ENCODE measurements around the gene CLVS2.

Gene CLVS2, protein sequence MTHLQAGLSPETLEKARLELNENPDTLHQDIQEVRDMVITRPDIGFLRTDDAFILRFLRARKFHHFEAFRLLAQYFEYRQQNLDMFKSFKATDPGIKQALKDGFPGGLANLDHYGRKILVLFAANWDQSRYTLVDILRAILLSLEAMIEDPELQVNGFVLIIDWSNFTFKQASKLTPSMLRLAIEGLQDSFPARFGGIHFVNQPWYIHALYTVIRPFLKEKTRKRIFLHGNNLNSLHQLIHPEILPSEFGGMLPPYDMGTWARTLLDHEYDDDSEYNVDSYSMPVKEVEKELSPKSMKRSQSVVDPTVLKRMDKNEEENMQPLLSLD

DNA sequence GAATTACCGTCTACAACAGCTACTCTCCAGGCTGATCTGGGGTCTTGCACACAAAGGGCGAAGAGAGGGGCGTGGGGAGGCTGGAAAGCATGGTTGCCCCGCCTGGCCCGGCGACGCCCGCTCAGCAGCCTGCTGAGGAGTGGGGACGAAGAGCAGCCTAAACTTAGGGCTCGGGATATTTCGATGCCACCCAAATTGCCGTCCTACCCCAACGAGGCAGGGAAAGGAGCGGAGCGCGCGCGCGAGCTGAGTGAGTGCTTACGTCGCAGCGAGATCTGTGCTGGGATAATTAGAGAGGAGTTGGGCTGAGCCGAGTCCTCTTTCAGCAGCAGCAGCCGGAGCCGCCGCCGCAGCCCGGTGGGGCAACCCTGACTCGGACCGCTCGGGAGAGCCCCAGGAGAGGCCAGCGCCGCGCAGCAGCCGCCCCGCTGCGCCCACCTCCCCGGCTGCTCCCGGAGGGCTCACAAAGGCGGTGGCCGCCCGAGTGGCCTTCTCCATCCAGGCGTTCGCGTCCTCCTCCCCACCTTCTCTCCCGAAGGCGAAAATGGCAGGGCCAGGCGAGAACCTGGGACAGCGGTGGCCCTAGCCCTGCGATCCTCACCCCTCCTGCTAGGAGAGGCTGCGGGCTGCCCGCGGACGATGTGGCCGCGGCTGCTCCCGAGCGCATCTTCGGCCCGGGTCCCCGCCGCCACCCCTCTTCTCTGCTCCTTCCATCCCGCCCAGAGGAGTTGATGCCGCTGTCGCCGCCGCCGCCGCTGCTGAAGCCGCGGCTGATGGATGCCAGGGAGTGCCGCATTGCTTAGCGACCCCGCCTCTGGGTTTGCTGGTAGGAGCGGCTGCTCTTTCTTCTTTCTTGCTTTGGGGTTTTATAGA is at the start of gene CLVS2:
CLVS2 (plus strand) TSS at position 315 of the 873 bp plus-strand sequence. CDS start 1,543 bp downstream, outside the sequence.
- no peak for DNase-seq (ENCODE audit: low read depth)

DNA sequence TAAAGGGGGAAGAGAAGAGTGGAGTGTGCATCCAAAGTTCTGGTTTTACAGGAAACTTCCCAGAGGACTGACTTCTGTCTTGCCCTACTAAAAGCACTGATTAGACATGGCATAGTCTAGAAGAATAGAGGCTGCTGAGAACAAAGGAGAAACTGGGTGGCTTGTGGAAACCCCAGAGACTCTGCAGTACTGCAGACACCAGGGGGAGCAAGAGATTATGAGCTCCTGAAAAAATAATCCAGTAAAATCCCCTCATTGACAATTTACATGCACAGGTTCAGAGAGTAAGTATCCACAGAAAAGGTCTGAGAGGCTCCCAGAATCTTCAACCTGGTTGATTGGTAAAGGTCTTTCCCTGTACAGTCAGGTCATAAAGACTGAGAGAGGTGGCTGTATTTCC is 48.7 kb upstream of the CLVS2 start:
- no peak for DNase-seq (ENCODE audit: low read depth)

DNA sequence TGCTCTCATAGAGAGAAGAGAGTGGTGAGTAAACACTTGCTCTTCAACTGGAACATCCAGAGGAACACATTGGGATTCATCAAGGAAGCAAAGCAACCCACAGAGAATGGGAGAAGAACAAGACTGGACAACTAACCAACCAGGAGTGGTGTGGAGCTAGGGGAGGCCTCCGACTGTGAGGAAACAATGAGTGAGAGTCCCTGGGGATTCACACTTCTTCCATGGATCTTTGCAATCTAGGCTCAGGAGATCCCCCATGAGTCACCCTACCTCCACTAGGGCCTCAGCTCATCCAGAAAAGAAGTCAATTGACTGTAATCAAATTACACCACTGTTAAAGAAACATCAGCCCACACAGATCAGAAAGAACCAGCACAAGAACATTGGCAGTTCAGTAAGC is 42.3 kb upstream of the CLVS2 start:
- no peak for DNase-seq (ENCODE audit: low read depth)

DNA sequence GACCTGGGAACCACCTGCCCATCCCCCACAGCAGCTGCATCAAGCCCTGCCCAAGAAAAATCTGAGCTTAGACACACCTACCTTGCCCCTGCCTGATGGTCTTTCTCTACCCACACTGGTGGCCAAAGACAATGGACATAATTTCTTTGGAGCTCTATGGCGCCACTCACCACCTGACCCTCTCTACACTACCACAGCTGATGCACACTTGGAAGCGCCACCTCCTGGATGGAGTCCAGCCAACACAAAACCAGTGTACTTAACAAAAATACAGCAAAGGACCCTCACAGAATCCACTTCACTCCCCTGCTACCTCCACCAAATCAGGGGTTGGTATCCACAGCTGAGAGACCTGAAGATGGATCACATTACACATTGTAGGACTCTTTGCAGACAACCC is 39.7 kb upstream of the CLVS2 start:
- DNase-seq (ENCODE audit: low read depth), result no peak

DNA sequence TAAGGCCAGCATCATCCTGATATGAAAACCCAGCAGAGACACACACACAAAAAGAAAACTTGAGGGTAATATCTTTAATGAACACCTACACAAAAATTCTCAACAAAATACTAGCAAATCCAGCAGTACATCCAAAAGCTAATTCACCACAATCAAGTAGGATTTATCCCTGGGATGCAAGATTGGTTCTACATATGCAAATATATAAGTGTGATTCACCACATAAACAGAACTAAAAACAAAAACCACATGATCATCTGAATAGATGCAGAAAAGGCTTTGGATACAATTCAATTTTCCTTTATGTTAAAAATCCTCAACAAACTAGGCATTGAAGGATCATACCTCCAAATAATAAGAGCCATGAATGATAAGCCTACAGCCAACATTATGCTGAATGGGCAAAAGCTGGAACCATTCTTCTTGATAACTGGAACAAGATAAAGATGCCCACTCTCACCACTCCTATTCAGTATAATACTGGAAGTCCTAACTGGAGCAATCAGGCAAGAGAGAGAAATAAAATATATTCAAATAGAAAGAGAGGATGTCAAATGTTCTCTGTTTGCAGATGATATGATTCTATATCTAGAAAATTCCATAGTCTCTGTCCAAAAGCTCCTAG is 33.9 kb upstream of the CLVS2 start:
- no peak for DNase-seq (ENCODE audit: low read depth)

DNA sequence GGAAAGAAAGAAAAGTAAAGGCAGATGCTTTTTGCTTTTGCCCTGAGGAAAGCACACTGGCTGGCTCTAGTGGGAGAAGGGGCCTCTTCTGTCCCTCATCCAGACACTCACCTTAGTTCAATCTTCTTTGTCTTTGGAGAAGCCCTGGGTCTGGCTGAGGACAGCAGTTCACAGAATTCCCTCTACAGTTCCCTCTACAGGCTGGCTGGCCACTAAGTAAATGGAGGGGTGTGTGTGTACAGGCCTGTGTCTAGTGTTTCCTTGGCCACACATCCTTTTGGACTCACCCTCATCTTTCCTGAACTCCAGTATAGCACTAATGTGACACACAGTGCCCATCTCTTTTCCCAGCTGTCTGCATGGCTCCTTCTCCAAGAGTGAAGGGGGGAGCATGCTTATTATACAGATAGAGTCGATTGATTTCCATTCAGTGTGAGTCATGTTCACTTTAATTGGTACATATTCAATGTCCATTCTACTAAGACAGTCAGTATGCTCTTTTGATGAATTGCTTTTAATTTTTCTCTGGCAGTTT is 26.0 kb upstream of the CLVS2 start:
- DNase-seq (ENCODE audit: low read depth), result no peak

DNA sequence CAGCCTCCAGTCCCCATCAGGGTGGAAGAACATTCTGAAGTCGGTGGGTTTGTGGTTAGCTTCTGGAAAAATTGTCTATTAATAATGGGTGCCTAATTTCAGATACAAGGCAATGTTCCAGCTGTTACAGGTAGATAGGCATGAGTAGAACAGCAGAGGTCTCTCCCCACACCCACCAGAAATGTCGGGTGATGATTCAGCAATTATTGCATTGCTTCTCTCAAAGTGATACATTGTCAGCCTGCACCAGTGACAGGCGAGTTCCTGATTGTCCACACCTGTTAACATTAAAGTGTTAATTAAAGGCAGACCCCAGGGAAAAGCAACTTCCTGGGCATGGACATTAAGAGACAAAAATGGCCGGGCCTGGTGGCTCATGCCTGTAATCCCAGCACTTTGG is 18.9 kb upstream of the CLVS2 start:
- no peak for DNase-seq (ENCODE audit: low read depth)

DNA sequence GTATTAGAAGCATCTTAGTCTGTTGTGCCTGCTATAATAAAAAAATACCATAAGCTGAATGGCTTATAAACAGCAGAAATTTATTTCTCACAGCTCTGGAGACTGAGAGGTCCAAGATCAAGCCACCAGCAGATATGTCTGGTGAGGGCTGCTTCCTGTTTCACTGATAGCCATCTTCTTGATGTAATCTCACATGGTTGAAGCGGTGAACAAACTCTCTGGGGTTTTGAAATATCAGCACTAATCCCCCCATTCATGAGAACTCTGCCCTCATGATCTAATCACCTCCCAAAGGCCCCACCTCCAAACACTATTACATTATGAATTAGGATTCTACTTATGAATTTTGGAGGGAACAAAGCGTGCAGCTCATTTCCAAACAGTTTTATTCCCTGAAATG is 11.6 kb upstream of the CLVS2 start:
- DNase-seq (ENCODE audit: low read depth), result no peak

DNA sequence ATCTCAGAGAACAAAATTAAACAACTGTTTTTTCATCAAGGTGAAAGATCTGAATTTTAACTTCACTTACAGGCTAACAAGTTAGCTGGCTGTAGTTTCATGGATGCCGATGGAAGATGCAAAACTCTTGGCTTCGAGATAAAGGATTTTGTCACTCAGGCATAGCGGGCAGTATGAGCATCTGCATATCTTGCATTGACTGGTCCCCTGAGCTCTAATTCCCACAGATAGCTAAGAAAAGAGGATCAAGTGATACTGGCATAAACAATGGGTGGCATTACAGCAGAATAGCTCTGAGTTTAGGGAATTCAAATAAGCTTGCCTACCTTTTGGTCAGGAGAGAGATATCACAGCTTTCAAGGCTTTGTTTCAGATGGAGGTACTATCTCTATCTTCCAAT is 1.8 kb upstream of the CLVS2 start:
- DNase-seq (ENCODE audit: low read depth), result no peak

DNA sequence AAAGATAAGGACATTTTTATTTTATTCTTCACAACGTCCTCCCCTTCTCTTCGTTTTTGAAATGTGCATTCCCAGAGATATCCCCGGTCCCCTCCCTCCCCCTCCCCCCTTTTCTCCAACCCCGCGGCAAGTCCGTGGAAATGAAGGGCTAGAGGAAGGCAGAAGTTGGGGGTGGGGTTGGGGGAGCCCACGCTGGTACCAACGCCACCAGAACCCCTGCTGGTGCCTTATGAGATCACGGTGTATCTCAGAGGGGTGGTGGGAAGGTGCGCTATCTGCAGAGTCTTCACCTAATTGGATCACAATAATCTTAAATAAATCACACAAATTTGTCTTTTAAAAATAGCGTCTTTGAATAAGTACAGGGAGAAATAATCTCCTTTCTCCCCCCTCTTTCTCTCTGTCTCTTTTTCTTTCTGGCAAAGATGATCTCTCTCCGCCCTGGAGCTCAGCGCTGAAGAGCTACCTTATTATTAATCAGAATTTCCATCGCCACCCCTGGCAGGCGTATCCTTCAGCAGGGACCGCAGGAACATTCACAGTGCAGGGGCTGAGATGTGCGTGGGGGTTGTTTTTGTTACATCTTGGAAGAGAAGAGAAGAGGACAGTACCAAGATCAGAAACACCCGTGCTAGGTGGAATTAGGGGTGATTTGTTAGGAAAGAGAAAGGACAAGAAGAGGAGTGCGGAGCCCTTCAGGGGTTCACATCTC is 915 bp downstream of the CLVS2 start:
- DNase-seq (ENCODE audit: low read depth), result no peak

DNA sequence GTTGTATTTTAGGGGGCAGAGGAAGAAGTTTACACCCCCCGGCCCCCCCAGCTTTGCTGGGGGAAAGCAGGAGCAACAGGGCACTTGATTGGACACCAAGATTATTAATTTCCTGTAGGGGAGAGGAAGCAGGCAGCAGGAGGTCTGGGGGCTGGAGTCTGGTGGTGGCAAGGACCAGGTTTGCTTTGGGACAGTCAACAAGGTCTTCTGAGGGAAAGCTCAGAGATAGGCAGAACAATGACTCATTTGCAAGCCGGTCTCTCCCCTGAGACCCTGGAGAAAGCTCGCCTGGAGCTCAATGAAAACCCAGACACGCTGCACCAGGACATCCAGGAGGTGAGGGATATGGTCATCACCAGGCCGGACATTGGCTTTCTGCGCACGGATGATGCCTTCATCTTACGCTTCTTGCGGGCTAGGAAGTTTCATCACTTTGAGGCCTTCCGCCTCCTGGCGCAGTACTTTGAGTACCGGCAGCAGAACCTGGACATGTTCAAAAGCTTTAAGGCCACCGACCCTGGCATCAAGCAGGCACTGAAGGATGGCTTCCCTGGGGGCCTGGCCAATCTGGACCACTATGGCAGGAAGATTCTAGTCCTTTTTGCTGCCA is 1.6 kb downstream of the CLVS2 start:
- DNase-seq (ENCODE audit: low read depth), result no peak

DNA sequence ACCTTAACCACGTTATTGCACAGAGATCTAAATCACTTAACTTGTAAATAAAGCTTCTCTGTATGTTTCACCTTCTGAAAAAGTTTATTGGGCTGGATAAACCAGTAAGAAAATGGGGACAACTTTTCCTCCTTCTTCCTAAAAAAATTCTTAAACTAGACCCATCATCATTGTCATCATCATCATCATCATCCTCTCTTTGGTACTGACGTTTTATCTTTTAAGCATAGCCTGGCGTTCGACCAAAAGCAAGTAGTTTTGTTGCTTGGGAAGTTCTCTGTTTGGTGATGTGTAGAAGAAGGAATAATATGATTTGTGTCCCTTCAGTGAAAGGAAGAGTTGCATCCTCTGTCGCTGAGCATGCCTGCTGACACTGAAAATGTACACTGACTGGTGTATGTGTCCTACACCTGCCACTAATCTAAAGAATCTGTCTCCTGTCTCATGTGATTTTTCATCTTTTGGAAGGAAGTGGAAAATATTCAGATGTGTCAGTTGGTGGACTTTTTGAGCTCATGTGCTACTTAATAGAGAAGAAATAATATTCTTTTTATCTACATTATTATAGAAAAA is 2.5 kb downstream of the CLVS2 start:
- no peak for DNase-seq (ENCODE audit: low read depth)

DNA sequence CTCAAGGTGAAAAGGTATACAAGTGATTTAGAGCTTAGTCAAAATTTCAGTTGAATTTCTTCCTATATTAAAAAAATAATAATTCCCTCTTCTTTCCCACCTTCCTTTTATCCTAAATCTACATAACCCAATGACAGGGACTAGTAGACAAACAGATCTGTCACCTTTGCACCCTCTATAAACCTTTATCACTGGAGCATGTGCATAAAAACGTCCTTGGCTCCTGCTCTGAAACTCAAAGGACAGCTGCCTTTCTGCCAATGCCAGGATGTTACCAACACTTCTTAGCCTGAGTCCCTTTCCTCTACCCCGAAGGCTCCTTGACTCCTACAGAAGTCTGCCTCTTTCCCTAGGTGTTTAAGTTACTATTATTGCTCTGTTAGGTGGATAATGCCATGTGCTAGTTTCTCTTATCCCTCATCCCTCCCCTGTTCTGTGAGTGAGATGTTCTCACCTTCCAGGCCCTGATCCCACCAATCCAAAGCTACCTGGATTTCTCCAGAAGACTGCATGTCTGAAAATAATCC is 4.3 kb downstream of the CLVS2 start:
- DNase-seq (ENCODE audit: low read depth), result no peak

DNA sequence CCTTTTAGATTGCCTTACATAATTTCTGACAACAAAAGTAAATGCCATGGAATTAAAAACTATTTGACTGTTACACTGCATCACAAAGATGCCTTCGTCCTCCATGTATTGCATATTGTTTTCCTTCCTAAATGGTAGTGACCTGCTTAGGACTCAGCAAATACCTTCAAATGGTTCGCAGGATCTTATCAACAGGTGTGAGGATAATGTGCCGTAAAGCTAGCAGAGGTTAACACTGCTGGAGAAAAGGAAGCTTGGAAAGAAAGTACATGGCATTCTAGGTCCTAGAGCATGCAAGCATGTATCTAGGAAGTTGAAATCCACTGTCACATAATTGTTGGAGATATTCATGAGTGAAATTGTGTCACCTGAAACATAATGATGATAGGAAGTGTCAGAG is 5.5 kb downstream of the CLVS2 start:
- no peak for DNase-seq (ENCODE audit: low read depth)

DNA sequence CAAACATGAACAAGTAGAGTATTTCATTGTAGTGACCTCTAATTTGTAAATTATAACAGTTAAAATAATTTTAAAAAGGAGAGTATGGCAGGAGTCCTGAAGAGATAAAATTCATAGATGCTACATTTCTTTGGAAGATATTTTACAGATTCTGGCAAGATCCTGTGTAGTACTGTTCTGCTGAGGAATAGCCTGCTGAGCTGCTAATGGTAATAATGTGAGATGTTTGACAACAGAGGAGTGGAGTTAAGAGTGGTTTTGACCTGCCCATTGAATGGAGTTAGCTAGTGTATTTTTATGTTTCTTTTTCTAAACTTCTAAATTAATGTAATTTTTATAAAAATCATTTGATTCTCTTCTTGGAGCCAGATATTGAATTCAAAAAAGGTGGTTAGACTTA is 11.8 kb downstream of the CLVS2 start:
- no peak for DNase-seq (ENCODE audit: low read depth)

DNA sequence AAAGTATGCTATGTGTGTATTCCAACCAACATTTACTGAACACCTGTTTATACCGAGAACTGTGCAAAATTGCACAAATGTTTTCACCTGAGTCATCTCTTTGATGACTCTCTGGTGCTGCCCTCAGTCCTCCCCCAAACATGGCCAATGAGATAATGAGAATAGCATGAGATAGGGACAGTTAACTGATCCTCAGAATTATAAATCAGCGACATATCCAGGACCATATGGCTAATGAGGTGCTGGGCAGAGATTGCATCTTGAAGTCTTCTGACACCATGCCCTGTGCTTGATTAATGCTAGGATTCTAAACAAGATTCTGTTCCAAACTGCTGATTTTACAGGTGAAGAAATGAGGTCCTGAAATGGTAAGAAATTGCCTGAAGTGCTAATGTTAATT is 13.0 kb downstream of the CLVS2 start:
- DNase-seq (ENCODE audit: low read depth), result no peak

DNA sequence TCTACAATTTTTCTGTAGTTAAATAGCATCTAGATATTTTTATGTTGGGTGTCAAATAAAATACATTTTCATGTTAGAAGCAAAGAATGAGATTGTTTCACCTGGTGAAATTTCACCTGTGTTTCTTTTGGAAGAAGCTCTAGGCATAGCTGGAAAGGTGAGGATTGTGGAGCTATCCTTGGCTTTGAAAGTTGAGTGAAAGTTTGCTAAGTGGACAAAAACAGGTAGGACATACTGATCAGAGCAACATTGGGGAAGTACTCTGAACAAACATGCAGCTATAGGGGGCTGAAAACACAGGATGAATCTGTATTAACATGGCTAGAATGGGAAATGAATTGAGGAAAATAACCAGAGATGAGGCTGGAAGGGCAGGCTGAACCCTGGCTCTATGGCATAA is 18.8 kb downstream of the CLVS2 start:
- DNase-seq (ENCODE audit: low read depth), result no peak

DNA sequence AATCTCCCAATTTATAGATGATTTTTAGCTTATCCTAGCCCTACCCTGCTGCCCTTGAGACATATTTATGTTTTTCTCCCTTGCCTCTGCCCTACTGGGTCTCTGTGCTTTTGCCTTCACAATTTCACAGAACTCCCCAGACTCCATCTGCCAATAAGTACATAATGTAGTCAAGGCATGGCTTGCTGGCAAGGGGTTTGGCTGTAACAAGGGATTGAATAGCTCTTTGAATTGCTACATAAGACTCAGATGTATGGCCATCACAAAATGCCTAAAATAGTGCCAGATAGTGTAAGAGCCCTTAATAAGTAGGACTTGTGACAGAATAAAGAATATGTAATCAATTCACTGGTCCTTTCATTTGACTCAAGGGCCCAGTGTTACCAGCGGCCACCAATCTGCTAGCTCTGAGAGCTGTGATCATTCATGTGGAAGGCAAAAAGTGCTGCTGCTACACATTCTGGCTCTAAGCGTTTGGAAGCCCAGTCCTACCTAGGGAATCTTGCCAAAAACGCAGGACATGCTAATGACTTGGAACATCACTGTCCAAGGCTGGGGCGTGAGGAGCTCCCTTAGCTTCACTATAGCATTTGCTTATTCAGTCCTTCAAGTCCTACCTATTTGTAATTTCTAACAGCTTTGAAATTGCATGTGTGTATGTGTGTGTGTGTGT is 20.5 kb downstream of the CLVS2 start:
- no peak for DNase-seq (ENCODE audit: low read depth)

DNA sequence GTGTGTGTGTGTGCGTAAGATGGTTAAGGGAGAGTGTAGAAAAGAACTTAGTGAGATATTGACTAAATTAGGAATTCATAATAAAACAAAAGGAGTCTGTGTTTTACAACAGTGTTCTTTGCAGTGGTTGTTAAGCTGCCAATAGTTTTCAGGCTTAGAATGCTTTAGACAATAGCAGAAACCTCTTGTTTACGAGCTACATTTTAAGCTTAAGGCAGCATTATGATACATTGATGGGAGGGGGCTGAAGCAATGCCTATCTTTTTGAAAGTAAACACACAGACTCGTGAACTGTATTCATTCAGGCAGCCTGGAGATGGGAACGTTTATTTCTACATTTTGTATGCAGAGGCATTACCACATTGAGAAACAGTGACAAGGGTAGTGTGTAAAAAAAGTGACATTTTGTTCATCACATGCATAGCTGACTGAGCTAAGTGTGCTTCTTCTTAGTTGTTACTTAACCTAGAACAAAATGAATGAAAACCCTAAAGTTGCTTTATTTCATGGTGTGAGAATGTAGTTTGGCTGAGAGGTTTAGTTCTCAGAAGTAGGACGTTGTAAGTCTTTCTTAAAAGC is 21.2 kb downstream of the CLVS2 start:
- DNase-seq (ENCODE audit: low read depth), result no peak

DNA sequence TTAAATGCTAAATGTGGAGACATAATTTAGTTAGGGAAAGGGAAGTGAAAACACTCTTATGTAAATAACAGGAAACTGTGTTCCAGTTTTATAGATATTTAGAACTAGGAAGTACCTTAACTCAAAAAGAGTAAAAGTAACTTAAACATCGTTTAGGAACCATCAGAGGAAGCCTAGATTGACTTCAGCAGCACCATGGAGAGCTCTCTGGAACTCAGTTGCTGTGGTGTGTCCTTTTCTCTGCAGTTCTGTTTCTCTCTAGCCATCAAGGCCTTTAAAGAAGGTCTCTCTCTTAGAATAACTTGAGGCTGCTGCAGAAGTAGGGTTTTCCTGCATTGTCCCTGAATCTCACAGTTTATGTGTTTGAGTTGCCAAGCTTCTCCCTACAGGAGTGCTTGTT is 26.9 kb downstream of the CLVS2 start:
- DNase-seq (ENCODE audit: low read depth), result no peak
